Smooth muscle cell of the brain vasculature (primary cell): ENCODE data around the gene APCDD1.

Experiments
- DNase-seq: peaks from one replicate; pipeline ENCODE4 v3.0.0-alpha.2; 2012; ENCODE audit warnings: low read depth, low spot score

The APCDD1 gene

GRCh38 chr18:10431680-10432079 is 22.8 kb upstream of the APCDD1 start:
- no peak for DNase-seq

- no peak for DNase-seq
These were observed 21.7 kb upstream of the APCDD1 start for GRCh38 chr18:10432781-10433180.

GRCh38 chr18:10436160-10436559 is 18.3 kb upstream of the APCDD1 start:
- no peak for DNase-seq

GRCh38 chr18:10437837-10438236 is 16.6 kb upstream of the APCDD1 start:
- no peak for DNase-seq

GRCh38 chr18:10439898-10440297 is 14.5 kb upstream of the APCDD1 start:
- no peak for DNase-seq

- DNase-seq, result no peak
These were observed 13.6 kb upstream of the APCDD1 start for GRCh38 chr18:10440884-10441283.

GRCh38 chr18:10441472-10441871 is 13.0 kb upstream of the APCDD1 start:
- no peak for DNase-seq

- DNase-seq, result no peak
These were observed 11.9 kb upstream of the APCDD1 start for GRCh38 chr18:10442551-10442971.

- no peak for DNase-seq
These were observed 11.4 kb upstream of the APCDD1 start for GRCh38 chr18:10443001-10443400.

GRCh38 chr18:10444314-10445006 is 10.0 kb upstream of the APCDD1 start:
- no peak for DNase-seq

- no peak for DNase-seq
These were observed 5.0 kb upstream of the APCDD1 start for GRCh38 chr18:10449396-10449795.

- DNase-seq, result no peak
These were observed 3.4 kb upstream of the APCDD1 start for GRCh38 chr18:10450986-10451385.

- DNase-seq, result no peak
These were observed 1.1 kb upstream of the APCDD1 start for GRCh38 chr18:10453261-10453805.

- no peak for DNase-seq
These were observed 484 bp downstream of the APCDD1 start for GRCh38 chr18:10454681-10455557.

GRCh38 chr18:10455726-10456453 is 1.5 kb downstream of the APCDD1 start:
- no peak for DNase-seq

- no peak for DNase-seq
These were observed 2.3 kb downstream of the APCDD1 start for GRCh38 chr18:10456718-10457117.

GRCh38 chr18:10457128-10457527 is 2.7 kb downstream of the APCDD1 start:
- no peak for DNase-seq

GRCh38 chr18:10457767-10458166 is 3.3 kb downstream of the APCDD1 start:
- no peak for DNase-seq

- no peak for DNase-seq
These were observed 4.3 kb downstream of the APCDD1 start for GRCh38 chr18:10458691-10459090.

GRCh38 chr18:10459587-10459986 is 5.2 kb downstream of the APCDD1 start:
- DNase-seq, result no peak

GRCh38 chr18:10460414-10461018 is 6.1 kb downstream of the APCDD1 start:
- no peak for DNase-seq

- DNase-seq, result no peak
These were observed 7.6 kb downstream of the APCDD1 start for GRCh38 chr18:10461989-10462388.
